ENCODE measurements around the gene CDRT15L2.
"Not testable (repeated sequence)": the region's sequence is repeated elsewhere in the genome, so short reads cannot be mapped to it uniquely, and the experiment has no call there.

The CDRT15L2 gene

GRCh38 chr17:20605568-20605967, 26.0 kb downstream of the CDRT15L2 start:
- not testable (repeated sequence) for DNase-seq; H3K36me3 Mint-ChIP-seq (ENCODE audit: insufficient read depth); H3K27ac Mint-ChIP-seq; H3K9me3 Mint-ChIP-seq; H3K4me1 Mint-ChIP-seq (ENCODE audit: low read depth in 2 of 2); ATAC-seq (replicated peaks); H3K4me3 Mint-ChIP-seq
- H3K27me3 Mint-ChIP-seq: peaks cover 6 to 13% of the 10 kb centered on the region in 2 donors

- not testable (repeated sequence) for H3K9me3 Mint-ChIP-seq; H3K27ac Mint-ChIP-seq; ATAC-seq (replicated peaks); H3K36me3 Mint-ChIP-seq (ENCODE audit: insufficient read depth); H3K4me1 Mint-ChIP-seq (ENCODE audit: low read depth in 2 of 2); H3K4me3 Mint-ChIP-seq; H3K27me3 Mint-ChIP-seq; DNase-seq
These were observed 30.0 kb downstream of the CDRT15L2 start for GRCh38 chr17:20609490-20609889.

GRCh38 chr17:20611309-20611708, 31.8 kb downstream of the CDRT15L2 start:
- DNase-seq: no peak
- no peaks in the 10 kb centered on the region for H3K9me3 Mint-ChIP-seq
- no peaks in the 10 kb centered on the region for H3K27me3 Mint-ChIP-seq
- no peak overlapping the region for H3K4me3 Mint-ChIP-seq
- no peaks in the 10 kb centered on the region for H3K36me3 Mint-ChIP-seq (ENCODE audit: insufficient read depth)
- H3K4me1 Mint-ChIP-seq (ENCODE audit: low read depth in 2 of 2): no peaks in the 10 kb centered on the region
- H3K27ac Mint-ChIP-seq: no peak overlapping the region
- ATAC-seq (replicated peaks): no peak

- no peak overlapping the region for H3K27ac Mint-ChIP-seq
- DNase-seq (no peak), ATAC-seq (replicated peaks) (no peak)
- no peak overlapping the region for H3K4me3 Mint-ChIP-seq
- H3K36me3 Mint-ChIP-seq (ENCODE audit: insufficient read depth): no peaks in the 10 kb centered on the region
- H3K4me1 Mint-ChIP-seq (ENCODE audit: low read depth in 2 of 2): no peaks in the 10 kb centered on the region
- H3K27me3 Mint-ChIP-seq: no peaks in the 10 kb centered on the region
- no peaks in the 10 kb centered on the region for H3K9me3 Mint-ChIP-seq
These were observed 33.1 kb downstream of the CDRT15L2 start for GRCh38 chr17:20612635-20613034.

- DNase-seq (no peak), ATAC-seq (replicated peaks) (no peak)
- Mint-ChIP-seq H3K27me3 (no peaks in the 10 kb centered on the region), H3K27ac (no peak overlapping the region), H3K4me1 (ENCODE audit: low read depth in 2 of 2) (no peaks in the 10 kb centered on the region), H3K36me3 (ENCODE audit: insufficient read depth) (no peaks in the 10 kb centered on the region), H3K4me3 (no peak overlapping the region), H3K9me3 (no peaks in the 10 kb centered on the region)
These were observed 33.7 kb downstream of the CDRT15L2 start for GRCh38 chr17:20613248-20613647.

- H3K9me3 Mint-ChIP-seq: no peaks in the 10 kb centered on the region
- no peak for DNase-seq
- H3K36me3 Mint-ChIP-seq (ENCODE audit: insufficient read depth): no peaks in the 10 kb centered on the region
- no peaks in the 10 kb centered on the region for H3K27me3 Mint-ChIP-seq
- no peak overlapping the region for H3K4me3 Mint-ChIP-seq
- no peak for ATAC-seq (replicated peaks)
- H3K4me1 Mint-ChIP-seq (ENCODE audit: low read depth in 2 of 2): no peaks in the 10 kb centered on the region
- no peak overlapping the region for H3K27ac Mint-ChIP-seq
These were observed 34.4 kb downstream of the CDRT15L2 start for GRCh38 chr17:20613905-20614304.

- not testable (repeated sequence) for H3K27ac Mint-ChIP-seq; DNase-seq; H3K4me1 Mint-ChIP-seq (ENCODE audit: low read depth in 2 of 2); H3K36me3 Mint-ChIP-seq (ENCODE audit: insufficient read depth); ATAC-seq (replicated peaks); H3K27me3 Mint-ChIP-seq; H3K9me3 Mint-ChIP-seq; H3K4me3 Mint-ChIP-seq
These were observed 35.9 kb downstream of the CDRT15L2 start for GRCh38 chr17:20615461-20615860.

All from effector memory CD8-positive, alpha-beta T cell (primary cell).